OCI-LY7 (cell line): Measurements from ENCODE around the gene RBFOX1. TPM values are rescaled to one million over a fixed set of nuclear protein-coding genes. Genes with fewer than 3 reads are reported as not detected.

Source experiments
- BruUV-seq: library from RNA; stranded (reverse); fragments of 400-500 nt; replicated peaks from 2 replicates; lab custom pipeline; 2021; lab: Mats Ljungman, UMichigan
- CTCF ChIA-PET: fragments of 300-600 bp; sonication (Branson Sonifier 250); formaldehyde crosslinking; loops from one replicate; lab custom pipeline; 2022; ENCODE audit warnings: antibody characterized with exemption; ENCODE audit not compliant: unreplicated experiment; lab: Charles Lee
- POLR2A ChIA-PET: fragments of 300-600 bp; sonication (Branson Sonifier 250); formaldehyde crosslinking; loops from one replicate; lab custom pipeline; 2022; ENCODE audit warnings: antibody characterized with exemption; lab: Charles Lee
- DNase-seq: peaks from one replicate; pipeline ENCODE4 v3.0.0-alpha.2; 2015; ENCODE audit warnings: low spot score
- H2AFZ ChIP-seq: fragments of 200-600 bp; sonication (generic), shearing (Covaris generic); 2 replicates; pipeline ENCODE4 v1.6.1; 2014; ENCODE audit warnings: mild to moderate bottlenecking, antibody characterized with exemption, low read length, moderate library complexity
- H3K27ac ChIP-seq: fragments of 200-600 bp; sonication (generic); 2 replicates; pipeline ENCODE4 v1.5.1; 2014; ENCODE audit warnings: mixed run types, low read depth, mild to moderate bottlenecking, moderate library complexity, low read length, inconsistent platforms; ENCODE audit not compliant: poor library complexity, severe bottlenecking
- H3K36me3 ChIP-seq: fragments of 200-600 bp; sonication (generic); 2 replicates; pipeline ENCODE4 v1.6.1; 2014; ENCODE audit warnings: mild to moderate bottlenecking, antibody characterized with exemption, low read length, moderate library complexity, mixed read lengths; ENCODE audit not compliant: insufficient read depth
- H3K4me1 ChIP-seq: fragments of 200-600 bp; sonication (generic); 2 replicates; pipeline ENCODE4 v1.5.1; 2014; ENCODE audit warnings: mild to moderate bottlenecking, low read length; ENCODE audit not compliant: insufficient read depth, poor library complexity, severe bottlenecking
- H3K4me2 ChIP-seq: fragments of 200-600 bp; sonication (generic); 2 replicates; pipeline ENCODE4 v1.6.1; 2014; ENCODE audit warnings: mild to moderate bottlenecking, low read length
- H3K4me3 ChIP-seq: fragments of 200-600 bp; sonication (generic); 2 replicates; pipeline ENCODE4 v1.5.1; 2014; ENCODE audit warnings: mild to moderate bottlenecking, low read depth, low read length; ENCODE audit not compliant: poor library complexity, severe bottlenecking
- H3K79me2 ChIP-seq: fragments of 200-600 bp; sonication (generic); 2 replicates; pipeline ENCODE4 v1.6.1; 2016; ENCODE audit warnings: low read depth, mild to moderate bottlenecking, low read length, moderate library complexity, mixed read lengths; ENCODE audit not compliant: insufficient read depth
- H3K9me2 ChIP-seq: fragments of 200-600 bp; sonication (generic); 2 replicates; pipeline ENCODE4 v1.6.1; 2016; ENCODE audit warnings: mild to moderate bottlenecking, low read length, mixed read lengths; ENCODE audit not compliant: insufficient read depth
- H3K9me3 ChIP-seq: fragments of 200-600 bp; sonication (generic); 2 replicates; pipeline ENCODE4 v1.6.1; 2014; ENCODE audit warnings: mild to moderate bottlenecking, mixed run types, low read length, mixed read lengths
- H4K20me1 ChIP-seq: fragments of 200-600 bp; sonication (generic); 2 replicates; pipeline ENCODE4 v1.6.1; 2014; ENCODE audit warnings: mild to moderate bottlenecking, antibody characterized with exemption, low read length, moderate library complexity, mixed read lengths; ENCODE audit not compliant: insufficient read depth
- EZH2phosphoT487 ChIP-seq: fragments of 200-600 bp; sonication (generic); IDR thresholded peaks from 2 replicates; pipeline ENCODE4 v1.6.1; 2018; ENCODE audit warnings: low read depth, borderline replicate concordance, mild to moderate bottlenecking, mixed run types, antibody characterized with exemption, low read length, moderate library complexity, mixed read lengths
- intact Hi-C: fragments of 100-400 bp; cut with micrococcal nuclease; formaldehyde crosslinking; loops from one replicate; pipeline ENCODE4 v1.10.0; 2022; ENCODE audit not compliant: unreplicated experiment
- total RNA-seq, 2 experiments: library from RNA; depleted of rRNA in 1 of 2; stranded (reverse); fragments of >200 nt in 1 of 2; shearing (Covaris generic) in 1 of 2; gene quantifications; 2 replicates each; pipeline ENCODE4 v1.2.3, GENCODE V29; 2014 to 2022
- TF ChIP-seq, protein P1 (sequence below): fragments of 200-600 bp; sonication (generic); conservative IDR thresholded peaks from 2 replicates; pipeline ENCODE4 v1.5.1; 2014; ENCODE audit warnings: mild to moderate bottlenecking, antibody characterized with exemption, low read length, moderate library complexity, mixed read lengths

RBFOX1 gene
- total RNA-seq, 2 experiments from 2014 or later = not detected

DNA sequence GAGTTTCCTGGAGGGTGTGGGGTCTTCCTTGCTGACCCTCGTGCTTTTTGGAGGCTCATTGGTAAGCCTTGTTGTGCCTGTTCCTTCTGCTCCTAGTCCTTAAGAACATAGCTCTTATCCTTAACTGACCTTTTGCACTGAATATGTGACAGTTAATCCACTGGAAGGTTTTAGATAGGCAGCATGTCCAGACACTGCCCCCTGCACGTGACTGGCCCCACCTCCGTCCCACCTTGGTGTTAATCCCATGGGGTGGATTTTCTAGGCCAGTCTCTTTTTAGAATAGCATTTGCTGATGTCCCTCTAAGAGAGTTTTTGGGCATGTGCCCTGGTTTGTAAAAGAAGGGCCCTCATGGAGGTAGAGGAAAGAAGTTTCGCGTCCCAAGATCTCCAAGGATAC, 58.3 kb downstream of the RBFOX1 start:
- Histone ChIP-seq H3K79me2 (no peaks in the 10 kb centered on the region), H3K4me2 (no peak overlapping the region), H3K9me2 (no peaks in the 10 kb centered on the region), H3K36me3 (no peaks in the 10 kb centered on the region), H3K27ac (no peak overlapping the region), H4K20me1 (no peaks in the 10 kb centered on the region), H3K9me3 (no peaks in the 10 kb centered on the region), H2AFZ (no peak overlapping the region), H3K4me3 (no peak overlapping the region), H3K4me1 (no peaks in the 10 kb centered on the region)
- intact Hi-C loops = no loop called here
- POLR2A ChIA-PET = no interaction called here
- BruUV-seq = no TSS peak
- CTCF ChIA-PET = no interaction called here
- TF ChIP-seq EZH2phosphoT487 = no peak
- TF ChIP-seq, protein P1, sequence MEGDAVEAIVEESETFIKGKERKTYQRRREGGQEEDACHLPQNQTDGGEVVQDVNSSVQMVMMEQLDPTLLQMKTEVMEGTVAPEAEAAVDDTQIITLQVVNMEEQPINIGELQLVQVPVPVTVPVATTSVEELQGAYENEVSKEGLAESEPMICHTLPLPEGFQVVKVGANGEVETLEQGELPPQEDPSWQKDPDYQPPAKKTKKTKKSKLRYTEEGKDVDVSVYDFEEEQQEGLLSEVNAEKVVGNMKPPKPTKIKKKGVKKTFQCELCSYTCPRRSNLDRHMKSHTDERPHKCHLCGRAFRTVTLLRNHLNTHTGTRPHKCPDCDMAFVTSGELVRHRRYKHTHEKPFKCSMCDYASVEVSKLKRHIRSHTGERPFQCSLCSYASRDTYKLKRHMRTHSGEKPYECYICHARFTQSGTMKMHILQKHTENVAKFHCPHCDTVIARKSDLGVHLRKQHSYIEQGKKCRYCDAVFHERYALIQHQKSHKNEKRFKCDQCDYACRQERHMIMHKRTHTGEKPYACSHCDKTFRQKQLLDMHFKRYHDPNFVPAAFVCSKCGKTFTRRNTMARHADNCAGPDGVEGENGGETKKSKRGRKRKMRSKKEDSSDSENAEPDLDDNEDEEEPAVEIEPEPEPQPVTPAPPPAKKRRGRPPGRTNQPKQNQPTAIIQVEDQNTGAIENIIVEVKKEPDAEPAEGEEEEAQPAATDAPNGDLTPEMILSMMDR = no peak
- DNase-seq = no peak

DNA sequence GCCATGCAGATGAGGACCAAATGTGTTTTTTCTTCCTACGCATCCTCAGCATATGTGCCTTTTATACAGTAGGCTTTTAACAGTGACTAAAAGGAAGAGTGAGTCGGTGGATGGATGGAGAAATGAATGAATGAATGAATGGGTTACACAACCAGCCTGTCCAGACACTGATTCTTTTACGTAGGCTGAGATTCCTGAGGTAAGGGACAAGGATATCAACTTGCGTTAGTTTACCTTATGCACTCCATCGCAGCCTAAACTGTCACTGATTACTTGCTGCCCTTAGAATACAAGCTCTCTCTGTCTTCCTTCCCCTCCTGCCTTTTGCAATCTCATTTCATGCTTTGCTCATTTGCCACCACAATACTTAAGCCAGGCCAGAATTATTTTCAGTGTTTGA, 59.0 kb downstream of the RBFOX1 start:
- no TSS peak for BruUV-seq
- no peaks in the 10 kb centered on the region for H4K20me1 ChIP-seq
- no peaks in the 10 kb centered on the region for H3K79me2 ChIP-seq
- no peak overlapping the region for H3K27ac ChIP-seq
- no peak for DNase-seq
- H2AFZ ChIP-seq = no peak overlapping the region
- H3K4me2 ChIP-seq = no peak overlapping the region
- H3K9me3 ChIP-seq = no peaks in the 10 kb centered on the region
- POLR2A ChIA-PET = no interaction called here
- TF ChIP-seq EZH2phosphoT487 = no peak
- TF ChIP-seq, protein P1 = no peak
- intact Hi-C loops = no loop called here
- no peaks in the 10 kb centered on the region for H3K4me1 ChIP-seq
- H3K4me3 ChIP-seq = no peak overlapping the region
- CTCF ChIA-PET = no interaction called here
- no peaks in the 10 kb centered on the region for H3K9me2 ChIP-seq
- no peaks in the 10 kb centered on the region for H3K36me3 ChIP-seq

DNA sequence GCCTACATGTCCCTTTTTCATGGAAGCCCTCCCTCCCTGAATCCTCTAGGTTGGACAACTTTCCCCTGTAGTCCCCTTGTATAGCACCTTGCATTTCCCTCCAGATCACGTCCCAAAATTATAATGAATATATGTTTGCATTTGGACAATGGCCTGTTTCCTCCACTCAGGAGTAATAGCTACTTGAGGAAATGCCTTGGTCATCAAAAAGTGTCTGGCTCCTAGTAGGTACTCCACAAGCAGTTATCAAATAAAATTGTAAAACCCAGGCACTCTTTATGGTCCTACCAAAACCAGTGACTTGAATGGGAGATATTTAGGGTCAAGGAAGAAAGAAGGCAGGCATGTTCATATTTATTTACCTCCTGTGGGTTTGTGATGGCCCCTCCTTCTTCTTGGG, 59.6 kb downstream of the RBFOX1 start:
- no TSS peak for BruUV-seq
- Histone ChIP-seq H3K9me3 (no peaks in the 10 kb centered on the region), H3K79me2 (no peaks in the 10 kb centered on the region), H3K36me3 (no peaks in the 10 kb centered on the region), H3K4me2 (no peak overlapping the region), H4K20me1 (no peaks in the 10 kb centered on the region), H2AFZ (no peak overlapping the region), H3K27ac (no peak overlapping the region), H3K4me1 (no peaks in the 10 kb centered on the region), H3K9me2 (no peaks in the 10 kb centered on the region), H3K4me3 (no peak overlapping the region)
- intact Hi-C loops = no loop called here
- no peak for DNase-seq
- ChIA-PET POLR2A (no interaction called here), CTCF (no interaction called here)
- TF ChIP-seq EZH2phosphoT487 = no peak
- TF ChIP-seq, protein P1 = no peak
